Measurements from ENCODE around the gene NUP205. TPM values are rescaled to one million over a fixed set of nuclear protein-coding genes. Genes with fewer than 3 reads are reported as not detected.

The NUP205 gene
- polyA plus RNA-seq, 1 donor from 2014 or later, result 32.3 TPM

DNA sequence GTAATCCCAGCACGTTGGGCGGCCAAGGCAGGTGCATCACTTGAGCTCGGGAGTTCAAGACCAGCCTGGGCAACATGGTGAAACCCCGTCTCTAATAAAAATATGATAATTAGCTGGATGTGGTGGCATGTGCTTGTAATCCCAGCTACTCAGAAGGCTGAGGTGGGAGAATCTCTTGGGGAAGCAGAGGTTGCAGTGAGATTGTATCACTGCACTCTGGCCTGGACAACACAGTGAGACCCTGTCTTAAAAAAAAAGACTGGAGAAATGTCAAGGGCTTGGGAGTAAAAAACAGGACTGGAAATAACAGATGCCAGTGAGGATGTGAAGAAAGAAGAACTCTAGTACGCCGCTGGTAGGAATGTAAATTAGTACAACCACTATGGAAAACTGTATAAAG lies 16.7 kb upstream of the NUP205 start:
- no peaks in the 10 kb centered on the region for H3K27me3 ChIP-seq (ENCODE audit: insufficient read depth, low read depth, low read length)
- no peaks in the 10 kb centered on the region for H4K20me1 ChIP-seq (ENCODE audit: insufficient read depth)
- no peak overlapping the region for H3K4me2 ChIP-seq (ENCODE audit: low read length)
- no peak for TF ChIP-seq RAD21 (conservative IDR thresholded peaks at IDR 0.05)
- TF ChIP-seq EP300 (conservative IDR thresholded peaks at IDR 0.05; ENCODE audit: poor library complexity, severe bottlenecking), result no peak
- TF ChIP-seq TAF1 (IDR thresholded peaks at IDR 0.05; ENCODE audit: low read depth), result no peak
- TF ChIP-seq POLR2AphosphoS5 (IDR thresholded peaks at IDR 0.05), result no peak
- no peak for TF ChIP-seq SMC3 (conservative IDR thresholded peaks at IDR 0.05; ENCODE audit: poor library complexity)
- TF ChIP-seq, protein P1, sequence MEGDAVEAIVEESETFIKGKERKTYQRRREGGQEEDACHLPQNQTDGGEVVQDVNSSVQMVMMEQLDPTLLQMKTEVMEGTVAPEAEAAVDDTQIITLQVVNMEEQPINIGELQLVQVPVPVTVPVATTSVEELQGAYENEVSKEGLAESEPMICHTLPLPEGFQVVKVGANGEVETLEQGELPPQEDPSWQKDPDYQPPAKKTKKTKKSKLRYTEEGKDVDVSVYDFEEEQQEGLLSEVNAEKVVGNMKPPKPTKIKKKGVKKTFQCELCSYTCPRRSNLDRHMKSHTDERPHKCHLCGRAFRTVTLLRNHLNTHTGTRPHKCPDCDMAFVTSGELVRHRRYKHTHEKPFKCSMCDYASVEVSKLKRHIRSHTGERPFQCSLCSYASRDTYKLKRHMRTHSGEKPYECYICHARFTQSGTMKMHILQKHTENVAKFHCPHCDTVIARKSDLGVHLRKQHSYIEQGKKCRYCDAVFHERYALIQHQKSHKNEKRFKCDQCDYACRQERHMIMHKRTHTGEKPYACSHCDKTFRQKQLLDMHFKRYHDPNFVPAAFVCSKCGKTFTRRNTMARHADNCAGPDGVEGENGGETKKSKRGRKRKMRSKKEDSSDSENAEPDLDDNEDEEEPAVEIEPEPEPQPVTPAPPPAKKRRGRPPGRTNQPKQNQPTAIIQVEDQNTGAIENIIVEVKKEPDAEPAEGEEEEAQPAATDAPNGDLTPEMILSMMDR (IDR thresholded peaks at IDR 0.05; ENCODE audit: poor library complexity, severe bottlenecking), result no peak
- no peak for TF ChIP-seq EZH2 (IDR thresholded peaks at IDR 0.05; ENCODE audit: borderline replicate concordance, insufficient read depth, low read length, poor library complexity, severe bottlenecking)
- TF ChIP-seq MXI1 (conservative IDR thresholded peaks at IDR 0.05; ENCODE audit: poor library complexity, severe bottlenecking), result no peak
- TF ChIP-seq, protein P2, sequence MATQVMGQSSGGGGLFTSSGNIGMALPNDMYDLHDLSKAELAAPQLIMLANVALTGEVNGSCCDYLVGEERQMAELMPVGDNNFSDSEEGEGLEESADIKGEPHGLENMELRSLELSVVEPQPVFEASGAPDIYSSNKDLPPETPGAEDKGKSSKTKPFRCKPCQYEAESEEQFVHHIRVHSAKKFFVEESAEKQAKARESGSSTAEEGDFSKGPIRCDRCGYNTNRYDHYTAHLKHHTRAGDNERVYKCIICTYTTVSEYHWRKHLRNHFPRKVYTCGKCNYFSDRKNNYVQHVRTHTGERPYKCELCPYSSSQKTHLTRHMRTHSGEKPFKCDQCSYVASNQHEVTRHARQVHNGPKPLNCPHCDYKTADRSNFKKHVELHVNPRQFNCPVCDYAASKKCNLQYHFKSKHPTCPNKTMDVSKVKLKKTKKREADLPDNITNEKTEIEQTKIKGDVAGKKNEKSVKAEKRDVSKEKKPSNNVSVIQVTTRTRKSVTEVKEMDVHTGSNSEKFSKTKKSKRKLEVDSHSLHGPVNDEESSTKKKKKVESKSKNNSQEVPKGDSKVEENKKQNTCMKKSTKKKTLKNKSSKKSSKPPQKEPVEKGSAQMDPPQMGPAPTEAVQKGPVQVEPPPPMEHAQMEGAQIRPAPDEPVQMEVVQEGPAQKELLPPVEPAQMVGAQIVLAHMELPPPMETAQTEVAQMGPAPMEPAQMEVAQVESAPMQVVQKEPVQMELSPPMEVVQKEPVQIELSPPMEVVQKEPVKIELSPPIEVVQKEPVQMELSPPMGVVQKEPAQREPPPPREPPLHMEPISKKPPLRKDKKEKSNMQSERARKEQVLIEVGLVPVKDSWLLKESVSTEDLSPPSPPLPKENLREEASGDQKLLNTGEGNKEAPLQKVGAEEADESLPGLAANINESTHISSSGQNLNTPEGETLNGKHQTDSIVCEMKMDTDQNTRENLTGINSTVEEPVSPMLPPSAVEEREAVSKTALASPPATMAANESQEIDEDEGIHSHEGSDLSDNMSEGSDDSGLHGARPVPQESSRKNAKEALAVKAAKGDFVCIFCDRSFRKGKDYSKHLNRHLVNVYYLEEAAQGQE (IDR thresholded peaks at IDR 0.05; ENCODE audit: borderline replicate concordance), result no peak
- no peak overlapping the region for H3K9ac ChIP-seq (ENCODE audit: low read length)
- H3K27ac ChIP-seq (ENCODE audit: low read length), result no peak overlapping the region
- no peaks in the 10 kb centered on the region for H3K9me3 ChIP-seq (ENCODE audit: low read length)
- no peaks in the 10 kb centered on the region for H3K79me2 ChIP-seq (replicated peaks; ENCODE audit: insufficient read depth, low read length)
- H3F3A ChIP-seq (ENCODE audit: insufficient read depth, low read length, poor library complexity, severe bottlenecking), result no peaks in the 10 kb centered on the region
- H3K4me3 ChIP-seq (ENCODE audit: low read length), result no peak overlapping the region
- H3K36me3 ChIP-seq (ENCODE audit: insufficient read depth, low read length), result no peaks in the 10 kb centered on the region
- H3K9me2 ChIP-seq (ENCODE audit: insufficient read depth, low read length), result no peaks in the 10 kb centered on the region
- no peak overlapping the region for H2AFZ ChIP-seq (ENCODE audit: low read depth, low read length)

DNA sequence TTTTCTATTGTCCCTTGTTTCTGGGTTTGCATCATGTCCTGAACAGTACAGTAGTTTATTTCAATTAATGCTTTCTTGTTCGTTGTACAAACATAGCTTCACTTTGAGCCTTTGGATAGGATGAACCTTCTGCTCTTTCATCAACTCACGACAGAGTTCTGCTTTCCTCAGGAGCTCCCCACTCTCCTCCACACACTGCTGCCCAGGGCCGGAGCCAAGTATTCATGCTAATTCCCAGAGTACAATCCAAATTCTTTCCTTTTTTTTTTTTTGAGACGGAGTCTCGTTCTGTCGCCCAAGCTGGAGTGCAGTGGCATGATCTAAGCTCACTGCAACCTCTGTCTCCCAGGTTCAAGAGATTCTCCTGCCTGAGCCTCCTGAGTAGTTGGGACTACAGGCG lies 7.5 kb upstream of the NUP205 start:
- Histone ChIP-seq H3K27ac (ENCODE audit: low read length) (no peak overlapping the region), H4K20me1 (ENCODE audit: insufficient read depth) (no peaks in the 10 kb centered on the region), H3K9ac (ENCODE audit: low read length) (no peak overlapping the region), H3K9me3 (ENCODE audit: low read length) (no peaks in the 10 kb centered on the region), H3K9me2 (ENCODE audit: insufficient read depth, low read length) (no peaks in the 10 kb centered on the region), H2AFZ (ENCODE audit: low read depth, low read length) (no peak overlapping the region), H3K36me3 (ENCODE audit: insufficient read depth, low read length) (no peaks in the 10 kb centered on the region), H3K79me2 (replicated peaks; ENCODE audit: insufficient read depth, low read length) (no peaks in the 10 kb centered on the region), H3K4me3 (ENCODE audit: low read length) (no peak overlapping the region), H3K4me2 (ENCODE audit: low read length) (no peak overlapping the region), H3F3A (ENCODE audit: insufficient read depth, low read length, poor library complexity, severe bottlenecking) (no peaks in the 10 kb centered on the region), H3K27me3 (ENCODE audit: insufficient read depth, low read depth, low read length) (no peaks in the 10 kb centered on the region)
- TF ChIP-seq SMC3 (conservative IDR thresholded peaks at IDR 0.05; ENCODE audit: poor library complexity), result no peak
- TF ChIP-seq TAF1 (IDR thresholded peaks at IDR 0.05; ENCODE audit: low read depth), result no peak
- TF ChIP-seq EZH2 (IDR thresholded peaks at IDR 0.05; ENCODE audit: borderline replicate concordance, insufficient read depth, low read length, poor library complexity, severe bottlenecking), result no peak
- TF ChIP-seq, protein P1 (IDR thresholded peaks at IDR 0.05; ENCODE audit: poor library complexity, severe bottlenecking), result no peak
- TF ChIP-seq RAD21 (conservative IDR thresholded peaks at IDR 0.05), result no peak
- TF ChIP-seq MXI1 (conservative IDR thresholded peaks at IDR 0.05; ENCODE audit: poor library complexity, severe bottlenecking), result no peak
- TF ChIP-seq, protein P2 (IDR thresholded peaks at IDR 0.05; ENCODE audit: borderline replicate concordance), result no peak
- TF ChIP-seq EP300 (conservative IDR thresholded peaks at IDR 0.05; ENCODE audit: poor library complexity, severe bottlenecking), result no peak
- no peak for TF ChIP-seq POLR2AphosphoS5 (IDR thresholded peaks at IDR 0.05)
